HG03558 (cell line): ENCODE results near the gene EIF2S3.

Experiments
- ATAC-seq: cut with Tn5 transposase; IDR thresholded peaks from one replicate; pipeline ENCODE4 v1.9.1; 2021; ENCODE audit warnings: moderate number of reproducible peaks; ENCODE audit not compliant: unreplicated experiment; ENCODE audit errors: extremely low read depth

Gene EIF2S3

DNA sequence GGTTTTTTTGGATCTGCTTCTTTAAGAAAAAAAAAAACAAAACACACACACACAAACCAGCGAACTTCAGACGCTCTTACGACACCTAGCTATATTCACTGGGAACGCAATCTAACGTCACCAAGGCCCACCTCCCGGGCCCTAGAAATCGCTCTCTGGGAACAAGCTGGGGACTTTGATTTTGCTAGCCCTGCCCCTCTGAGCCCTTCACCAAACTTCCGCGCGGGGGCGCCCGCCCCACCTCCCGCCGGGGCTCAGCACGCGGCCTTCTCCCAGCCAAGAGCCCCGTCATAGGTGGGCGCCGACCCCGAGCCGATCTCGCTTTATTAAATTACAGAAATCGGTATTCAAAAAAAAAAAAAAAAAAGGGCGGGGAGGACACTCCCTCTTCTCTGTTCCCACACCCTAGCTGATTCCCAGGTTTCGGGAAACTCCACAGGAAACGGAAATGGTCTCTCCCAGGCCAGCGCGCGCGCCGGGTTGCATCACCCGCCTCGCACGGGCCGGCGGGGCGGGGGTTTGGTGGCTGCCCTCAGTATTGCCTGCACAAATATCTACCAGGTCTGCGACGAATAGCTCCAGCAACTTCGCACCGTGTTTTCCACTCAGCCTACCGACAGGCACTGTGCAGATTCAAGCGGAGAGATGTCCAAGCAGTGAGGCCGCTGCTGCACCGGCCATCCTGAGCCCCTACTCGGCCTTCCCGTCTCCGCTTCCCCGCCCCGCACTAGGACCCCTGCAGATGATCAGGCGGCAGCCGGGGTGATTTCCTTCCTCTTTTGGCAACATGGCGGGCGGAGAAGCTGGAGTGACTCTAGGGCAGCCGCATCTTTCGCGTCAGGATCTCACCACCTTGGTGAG, at the start of gene EIF2S3:
TSS of gene EIF2S3 (plus strand) at position 775 of the 861 bp plus-strand sequence. CDS start at position 788, 13 bp downstream.
- ATAC-seq, result peak; percentile 82

DNA sequence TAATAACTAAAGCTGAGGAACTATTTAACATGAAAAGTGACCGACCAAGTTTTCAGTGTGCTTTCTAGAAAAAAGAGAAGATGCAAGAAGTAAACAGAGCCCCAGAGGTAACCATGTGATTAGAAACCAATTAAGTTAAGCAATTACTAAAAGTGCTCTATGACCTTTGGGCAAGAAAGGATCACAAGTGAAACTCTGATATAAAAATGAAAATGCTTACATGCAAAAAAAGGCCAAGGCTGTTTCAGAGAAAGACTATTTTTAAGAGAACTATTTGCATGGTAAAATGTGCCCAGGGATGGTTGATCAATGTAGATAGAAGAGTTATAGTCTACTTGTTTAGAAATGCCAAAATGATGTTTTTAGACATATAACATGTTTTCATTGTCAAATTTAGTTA, 49.7 kb upstream of the EIF2S3 start:
- no peak for ATAC-seq

DNA sequence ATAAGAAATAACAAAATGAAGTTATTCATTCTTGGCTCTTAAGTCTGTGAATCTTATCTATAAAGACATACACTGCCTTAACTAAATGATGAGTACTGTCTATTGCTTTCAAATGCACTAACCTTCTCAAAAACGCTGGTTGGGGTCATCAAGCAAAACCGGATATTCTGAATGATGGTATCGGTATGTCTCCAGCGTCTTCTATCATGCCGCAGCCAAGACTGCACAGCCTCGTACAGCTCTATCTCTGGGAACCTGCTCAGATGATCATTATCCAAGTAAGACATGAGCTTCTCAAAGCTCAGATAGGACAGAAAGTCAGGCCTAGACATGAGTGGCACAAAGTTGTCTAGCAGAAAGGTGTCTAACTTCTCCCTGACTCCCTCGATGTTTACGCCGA, 48.9 kb upstream of the EIF2S3 start:
- no peak for ATAC-seq

DNA sequence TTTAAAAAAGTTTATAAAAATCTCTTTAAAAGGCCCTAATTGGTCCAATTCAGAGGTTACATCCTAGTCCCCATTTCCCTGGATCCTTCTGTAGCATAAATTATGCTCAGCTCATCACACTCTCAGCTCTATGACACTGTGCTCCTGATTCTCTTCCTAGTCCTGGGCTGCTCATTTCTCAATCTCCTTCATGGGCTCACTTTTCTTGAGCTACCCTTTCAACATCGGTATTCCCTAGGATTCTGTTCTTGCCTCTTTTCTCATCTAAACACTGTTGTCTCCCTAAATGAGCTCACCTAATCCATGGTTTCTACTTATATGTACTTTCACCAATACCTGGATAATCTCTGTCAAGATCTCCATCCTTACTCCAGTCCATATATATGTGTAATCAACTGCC, 42.5 kb upstream of the EIF2S3 start:
- no peak for ATAC-seq

DNA sequence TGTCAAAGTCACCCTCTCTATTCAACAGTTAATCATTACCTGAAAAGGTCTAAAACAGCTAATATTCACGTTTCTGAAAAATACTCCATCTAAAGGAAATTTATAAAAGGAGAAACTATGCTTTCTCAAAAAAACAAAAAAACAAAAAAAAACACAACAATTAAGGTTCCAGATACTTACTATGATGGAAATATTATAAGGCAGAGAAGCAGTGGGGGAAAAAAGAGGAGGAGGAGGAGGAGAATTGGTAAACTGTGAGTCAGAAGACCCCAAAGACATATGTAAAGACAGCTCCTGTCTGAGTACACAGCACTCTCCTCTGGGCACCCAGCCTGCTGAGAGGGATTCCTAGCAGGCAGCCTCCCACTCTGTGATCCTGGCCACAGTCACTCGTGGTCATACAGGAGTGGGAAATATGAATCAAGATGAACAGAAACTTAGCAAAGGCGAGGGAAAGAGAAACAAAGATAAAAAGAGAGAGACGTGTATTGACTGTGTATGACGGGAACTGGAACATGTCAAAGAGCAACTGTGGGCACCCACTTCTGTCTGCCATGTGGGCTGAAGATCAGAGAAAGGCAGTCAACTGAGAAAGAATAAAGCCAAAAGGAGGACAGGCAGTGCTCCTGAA, 40.3 kb upstream of the EIF2S3 start:
- ATAC-seq, result peak; percentile 48

DNA sequence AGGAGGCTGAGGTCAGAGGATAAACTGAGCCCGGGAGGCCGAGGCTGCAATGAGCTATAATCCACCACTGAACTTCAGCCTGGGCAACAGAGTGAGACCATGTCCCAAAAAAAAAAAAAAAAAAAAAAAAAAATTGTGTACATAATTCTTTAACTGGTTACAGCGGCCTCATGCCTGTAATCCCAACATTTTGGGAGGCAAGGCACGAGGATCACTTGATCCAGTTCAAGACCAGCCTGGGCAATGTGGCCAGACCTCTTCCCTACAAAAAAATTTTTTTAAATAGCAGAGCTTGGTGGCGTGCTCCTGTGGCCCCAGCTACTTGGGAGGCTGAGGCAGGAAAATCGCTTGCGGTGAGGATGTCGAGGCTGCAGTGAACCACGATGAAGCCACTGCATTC, 37.1 kb upstream of the EIF2S3 start:
- no peak for ATAC-seq

DNA sequence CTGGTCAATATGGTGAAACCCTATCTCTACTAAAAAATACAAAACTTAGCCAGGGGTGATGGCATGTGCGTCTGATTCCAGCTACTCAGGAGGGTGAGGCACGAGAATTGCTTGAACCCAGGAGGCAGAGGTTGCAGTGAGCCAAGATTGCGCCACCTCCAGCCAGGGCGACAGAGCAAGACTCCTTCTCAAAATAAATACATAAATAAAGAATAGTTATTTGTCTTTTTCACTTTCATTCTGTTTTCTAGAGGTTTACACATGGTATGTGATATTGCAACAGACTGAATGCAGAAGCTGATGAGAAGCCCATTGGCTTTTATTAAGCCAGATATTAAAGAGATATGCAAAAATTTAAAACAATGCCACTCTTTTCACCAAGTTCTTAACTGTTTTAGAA, 35.9 kb upstream of the EIF2S3 start:
- no peak for ATAC-seq

DNA sequence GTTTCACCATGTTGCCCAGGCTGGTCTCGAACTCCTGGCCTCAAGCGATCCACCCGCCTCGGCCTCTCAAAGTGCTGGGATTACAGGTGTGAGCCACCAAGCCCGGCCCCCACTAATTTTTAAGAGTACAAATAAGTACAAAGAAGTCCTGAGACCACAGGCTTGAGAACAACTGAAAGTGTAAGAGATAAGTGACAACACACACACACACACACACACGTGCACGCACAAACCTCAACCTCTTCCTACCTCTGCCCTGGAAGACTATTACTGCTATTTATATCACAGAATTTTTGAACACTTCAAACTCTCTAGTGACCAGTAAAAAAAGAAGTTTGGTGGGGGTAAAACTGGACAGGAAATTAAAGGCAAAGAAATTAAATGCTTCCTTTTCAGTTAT, 35.3 kb upstream of the EIF2S3 start:
- ATAC-seq, result no peak

DNA sequence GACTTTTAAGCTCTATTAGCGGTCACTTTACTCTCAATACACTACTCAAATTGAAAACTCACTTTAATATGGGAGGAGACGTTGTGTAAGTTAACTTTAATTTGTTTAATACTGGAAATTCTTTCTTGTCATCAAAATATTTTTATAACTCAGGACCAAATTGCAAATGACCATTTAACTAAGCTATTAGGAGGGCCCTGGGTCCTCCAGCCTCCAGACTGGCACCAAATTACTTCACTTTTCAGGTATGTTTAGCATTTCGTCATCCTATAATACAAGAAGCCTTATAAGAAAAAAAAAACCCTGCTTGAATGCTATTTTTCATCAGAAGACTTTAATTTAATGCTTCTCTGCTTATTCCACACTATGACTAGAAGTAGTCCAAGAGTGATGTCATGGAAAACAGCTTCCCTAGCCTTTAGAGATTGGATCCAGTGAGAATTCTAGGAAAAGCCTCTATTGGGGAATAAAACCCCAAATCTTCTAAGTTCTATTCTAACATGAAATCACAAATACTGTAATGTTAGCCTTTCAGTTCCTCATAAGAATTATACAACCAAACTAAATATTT, 34.4 kb upstream of the EIF2S3 start:
- ATAC-seq, result no peak

DNA sequence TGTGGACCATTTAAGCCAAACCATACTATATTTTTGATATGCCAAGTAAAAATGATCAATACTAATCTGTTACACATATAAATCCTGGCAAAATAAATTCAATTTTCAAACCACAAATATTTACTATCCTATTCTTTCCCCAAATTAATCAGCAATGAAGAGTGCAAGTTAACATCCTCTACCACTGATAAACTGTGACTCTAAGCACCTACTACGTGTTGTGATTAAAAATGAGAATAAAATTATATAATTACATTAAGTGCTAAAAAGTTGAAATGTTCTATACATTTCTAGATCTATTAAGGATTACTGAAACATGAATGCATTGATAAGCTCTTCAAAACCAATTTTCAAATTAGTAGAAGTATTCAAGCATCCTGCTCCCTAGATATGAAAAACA, 31.2 kb upstream of the EIF2S3 start:
- no peak for ATAC-seq

DNA sequence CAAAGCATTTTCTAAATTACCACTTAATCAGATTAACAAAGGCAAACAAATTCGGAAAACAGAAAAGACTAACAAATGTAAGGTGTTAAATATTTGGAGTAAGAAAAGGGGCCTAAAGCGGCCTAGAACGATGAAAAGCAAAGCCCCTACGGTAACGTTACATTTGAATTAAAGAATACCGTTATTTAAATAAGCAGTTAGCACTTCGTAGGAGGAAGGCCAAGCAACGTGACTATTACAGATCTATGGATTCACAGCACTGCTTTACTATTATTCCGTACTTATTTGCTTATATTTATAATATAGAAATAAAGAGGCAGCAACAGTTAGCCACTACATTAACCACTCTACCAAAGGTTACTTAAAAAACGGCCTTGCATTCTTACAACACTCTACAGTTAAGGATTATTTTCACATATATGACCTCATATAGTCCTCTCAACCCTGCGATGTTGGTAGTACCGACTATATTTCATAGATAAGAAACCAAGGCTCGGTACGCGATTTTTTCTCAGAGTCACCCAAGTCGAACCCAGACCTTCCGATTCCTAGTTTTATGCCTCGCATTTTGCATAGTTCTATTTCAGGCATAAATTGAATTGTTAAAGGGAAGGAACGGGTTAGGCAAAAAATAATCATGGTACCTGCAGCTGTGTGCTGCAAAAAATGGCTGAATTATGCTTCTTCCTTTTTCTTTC, 30.6 kb upstream of the EIF2S3 start:
- ATAC-seq, result no peak

DNA sequence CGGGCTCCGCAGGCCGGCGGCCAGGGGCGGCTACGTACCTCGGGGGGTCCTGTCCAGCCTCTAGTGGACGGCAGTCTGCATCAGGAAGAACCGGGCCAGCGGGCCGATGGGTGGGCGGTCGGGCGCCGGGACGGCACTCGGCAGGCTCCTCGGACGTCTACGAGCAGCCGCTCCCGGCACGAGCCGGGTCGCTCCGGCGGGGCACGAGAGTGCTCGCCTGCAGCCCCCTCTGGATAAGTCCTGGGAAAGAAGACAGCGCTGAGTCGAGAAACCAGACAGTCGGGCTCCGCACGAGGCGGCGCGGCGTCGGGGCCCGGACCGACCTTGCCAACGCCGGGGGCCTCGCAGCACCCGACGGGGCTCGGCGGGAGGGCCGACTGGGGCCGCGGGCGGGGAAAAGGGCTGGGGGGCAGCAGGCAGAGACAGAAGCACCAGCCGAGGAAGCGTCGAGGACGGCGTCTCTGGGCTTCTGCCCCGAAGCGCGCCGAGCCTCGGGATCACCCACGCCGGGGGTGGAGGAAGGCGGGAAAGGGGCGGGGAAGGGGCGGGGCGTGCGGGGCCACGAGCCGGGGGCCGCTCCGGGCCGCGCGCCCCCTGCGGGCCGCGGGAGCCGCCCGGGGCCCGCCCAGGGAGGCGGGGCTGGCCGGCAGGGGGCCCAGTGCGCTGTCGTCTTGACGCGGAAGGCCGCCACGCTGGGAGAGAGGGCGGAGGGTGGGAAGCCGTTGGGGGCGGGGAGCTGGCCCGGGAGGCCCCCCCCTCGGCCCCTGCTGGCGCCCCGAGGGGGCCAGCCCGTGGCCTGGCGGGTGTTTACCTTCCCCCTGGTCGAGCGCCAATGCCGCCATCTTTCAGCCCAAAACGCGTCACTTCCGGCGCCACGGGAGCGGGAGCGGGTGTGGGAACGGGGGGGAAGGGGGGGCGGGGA, 29.7 kb upstream of the EIF2S3 start:
- peak; percentile 53 for ATAC-seq

DNA sequence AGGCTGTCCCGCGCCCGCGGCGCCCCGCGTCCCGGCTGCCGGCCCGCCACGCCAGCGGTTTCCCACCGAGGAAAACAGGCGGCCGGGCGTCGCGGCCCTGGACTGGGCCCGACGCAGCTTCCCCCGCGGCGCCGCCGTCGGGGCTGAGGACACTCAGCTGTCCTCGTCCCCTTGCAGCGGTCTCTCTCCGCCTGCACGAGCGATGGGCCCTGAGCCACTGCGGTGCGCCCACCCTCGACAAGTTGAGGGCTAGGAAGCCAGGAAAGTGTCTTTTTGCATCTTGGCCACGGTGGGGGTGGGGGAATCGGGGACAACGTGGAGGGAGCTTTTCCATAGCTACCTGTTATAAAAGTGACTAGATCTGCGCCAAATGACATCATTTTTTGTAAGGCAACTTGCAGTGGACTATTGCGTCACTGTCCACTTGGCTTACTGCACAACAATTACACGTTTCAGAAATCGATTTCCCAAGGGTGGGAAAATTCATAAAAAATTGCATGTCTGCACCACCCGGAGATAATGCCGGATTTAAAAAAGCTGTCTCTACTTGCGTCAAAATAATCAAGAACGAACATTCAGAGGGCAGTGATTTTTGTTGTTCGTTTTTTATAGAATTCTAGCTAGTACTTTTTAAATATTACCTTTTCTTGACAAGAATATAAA, 28.9 kb upstream of the EIF2S3 start:
- ATAC-seq, result no peak

DNA sequence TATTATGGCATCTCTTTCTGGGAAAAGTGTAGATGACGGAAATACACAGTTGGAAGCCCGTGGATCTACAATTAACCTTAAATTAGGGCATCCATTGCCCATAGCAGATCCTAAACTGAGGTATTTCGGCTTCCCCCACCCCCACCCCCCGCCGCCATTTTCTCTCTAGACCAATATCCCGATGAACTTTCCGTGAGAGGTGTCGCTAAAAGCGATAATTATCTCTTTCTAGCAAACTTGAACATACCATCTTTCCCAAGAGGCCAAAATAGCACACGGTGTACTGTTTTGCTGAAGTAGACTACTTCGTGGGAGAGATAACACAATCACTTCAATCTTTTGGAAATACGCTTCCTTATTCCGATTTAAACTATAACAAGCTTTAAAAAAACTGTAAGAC, 28.3 kb upstream of the EIF2S3 start:
- ATAC-seq, result no peak

DNA sequence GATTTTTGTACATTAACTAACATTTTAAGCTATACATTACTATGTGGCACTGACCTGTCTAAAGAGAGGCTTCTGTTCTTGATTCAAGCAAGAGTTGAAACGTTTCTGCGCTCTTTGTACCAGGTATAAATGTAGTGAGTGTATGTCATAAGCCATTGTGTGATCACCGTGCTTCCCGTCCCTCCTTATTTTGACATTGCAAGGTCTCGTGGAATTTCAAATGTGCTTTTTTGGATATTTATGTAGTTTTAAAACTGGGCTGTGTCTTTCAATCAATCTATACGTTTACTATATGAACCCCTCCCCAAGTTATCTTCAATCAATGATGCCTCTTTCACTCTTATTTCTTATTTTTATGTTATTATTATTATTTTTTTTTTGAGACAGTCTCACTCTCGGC, 27.7 kb upstream of the EIF2S3 start, which contains the start of gene KLHL15:
TSS of gene KLHL15 (minus strand) at position 101 of the 400 bp plus-strand sequence. CDS start 20,493 bp downstream, outside the sequence.
- no peak for ATAC-seq

DNA sequence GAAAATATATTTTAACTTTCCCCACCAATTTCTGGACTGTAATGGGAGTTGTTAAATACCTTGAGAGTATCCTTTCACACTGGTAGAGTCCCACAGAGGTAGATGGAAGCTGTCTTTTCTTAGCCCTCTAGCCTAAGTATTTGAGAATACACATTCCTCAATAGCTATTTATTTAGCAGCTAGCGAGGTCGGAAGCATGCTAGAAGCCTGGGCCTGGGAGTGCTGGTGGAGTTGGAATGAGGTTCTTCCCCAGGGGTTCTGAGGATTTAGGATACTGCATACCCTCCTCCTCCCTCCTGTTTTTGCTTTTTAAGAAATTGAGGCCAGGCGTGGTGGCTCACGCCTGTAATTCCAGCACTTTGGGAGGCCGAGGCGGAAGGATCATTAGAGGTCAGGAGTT, 26.8 kb upstream of the EIF2S3 start:
- no peak for ATAC-seq

DNA sequence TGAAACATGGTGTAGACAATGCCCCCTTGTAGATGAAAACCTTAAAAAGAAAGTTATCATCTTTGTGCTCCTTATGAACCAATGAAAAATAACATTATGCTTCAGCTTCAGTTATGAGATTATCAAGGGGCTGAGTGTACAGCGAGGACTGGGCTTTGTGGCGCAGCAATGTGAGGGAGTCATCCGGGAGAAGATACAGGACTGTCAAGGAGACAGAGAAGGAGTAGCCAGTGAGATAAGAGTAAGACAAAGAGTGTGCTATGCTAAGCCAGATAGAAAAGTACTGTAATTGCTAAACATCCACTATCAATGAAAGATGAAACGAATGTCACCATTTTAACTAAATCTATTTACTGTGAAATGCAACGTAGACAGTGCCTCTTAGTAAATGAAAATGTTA, 24.2 kb upstream of the EIF2S3 start:
- no peak for ATAC-seq

DNA sequence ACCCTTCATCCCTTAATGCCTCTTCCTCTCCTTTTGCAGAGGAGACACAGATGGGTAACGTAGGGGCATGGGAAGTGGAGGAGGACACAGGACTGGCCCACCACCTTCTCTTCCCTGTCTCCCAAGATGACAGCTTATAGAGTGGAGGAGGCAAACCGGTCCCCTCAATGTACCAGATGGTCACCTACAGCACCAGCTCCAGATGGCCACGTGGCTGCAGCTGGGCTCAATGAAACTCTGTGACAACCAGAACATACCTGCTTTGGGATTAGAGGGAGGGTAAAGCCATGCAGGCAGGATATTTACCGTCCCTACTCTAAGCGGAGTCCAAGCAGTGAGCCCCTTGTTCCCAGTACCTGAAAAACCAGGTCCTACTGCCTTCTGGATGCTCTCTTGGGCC, 20.3 kb upstream of the EIF2S3 start:
- no peak for ATAC-seq

DNA sequence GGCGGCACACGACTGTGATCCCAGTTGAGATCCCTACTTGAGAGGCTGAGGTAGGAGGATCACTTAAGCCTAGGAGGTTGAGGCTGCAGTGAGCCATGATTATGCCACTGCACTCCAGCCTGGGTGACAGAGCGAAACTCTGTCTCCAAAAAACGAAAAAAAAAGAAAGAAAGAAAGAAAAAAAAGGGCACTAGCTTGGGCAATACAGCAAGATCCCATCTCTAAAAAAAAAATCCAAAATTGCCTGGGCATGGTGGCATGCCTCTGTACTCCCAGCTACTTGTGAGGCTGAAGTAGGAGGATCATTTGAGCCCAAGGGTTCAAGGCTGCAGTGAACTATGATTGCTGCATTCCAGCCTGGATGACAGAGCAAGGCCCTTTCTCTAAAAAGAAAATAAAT, 17.0 kb upstream of the EIF2S3 start:
- no peak for ATAC-seq
